Measurements from ENCODE around the gene SEC22B. TPM values are rescaled to one million over a fixed set of nuclear protein-coding genes. Genes with fewer than 3 reads are reported as not detected.
"Not testable (repeated sequence)": the region's sequence is repeated elsewhere in the genome, so short reads cannot be mapped to it uniquely, and the experiment has no call there.

The SEC22B gene
- 34.9 TPM for total RNA-seq

DNA sequence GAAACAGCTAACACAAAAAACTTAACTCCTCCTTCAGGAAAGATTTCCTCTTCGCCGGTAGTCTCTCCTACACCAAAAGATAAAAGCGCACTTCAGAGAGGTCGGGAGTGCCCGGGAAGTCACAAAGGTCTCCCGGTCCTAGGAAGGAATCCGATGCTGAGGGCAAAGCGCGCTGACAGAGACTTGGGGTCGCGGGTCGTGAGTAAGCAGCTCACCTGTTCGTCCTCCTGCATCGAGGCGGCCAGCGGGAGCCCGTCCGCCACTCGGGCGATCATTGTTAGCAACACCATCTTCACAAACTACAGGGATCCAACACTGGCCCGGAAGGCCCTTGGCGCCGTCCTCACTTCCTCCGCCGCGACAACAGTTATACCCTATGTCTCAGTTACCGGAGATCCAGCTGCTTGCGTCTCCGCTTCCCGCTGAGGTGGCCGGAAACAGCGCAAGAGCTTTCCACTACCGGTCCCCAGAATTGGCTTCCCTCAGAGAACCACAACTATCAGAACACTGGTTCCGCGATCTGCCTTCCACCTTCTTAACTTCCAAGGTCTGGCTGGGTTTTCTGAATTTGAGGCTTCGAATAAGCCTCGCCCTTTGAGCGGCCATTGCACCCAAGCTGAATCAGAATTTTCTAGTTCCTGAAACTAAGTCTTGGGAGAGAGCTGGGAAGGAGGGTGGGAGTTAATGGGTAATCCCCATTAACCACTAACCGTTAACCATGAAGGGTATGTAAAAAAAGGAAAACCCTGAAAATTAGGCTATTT lies at the start of gene SEC22B:
Gene SEC22B, minus strand, starts transcription at position 429 of the 764 bp plus-strand sequence. Its CDS starts 139 bp downstream, at position 290.
- peak; percentile 85 for DNase-seq

DNA sequence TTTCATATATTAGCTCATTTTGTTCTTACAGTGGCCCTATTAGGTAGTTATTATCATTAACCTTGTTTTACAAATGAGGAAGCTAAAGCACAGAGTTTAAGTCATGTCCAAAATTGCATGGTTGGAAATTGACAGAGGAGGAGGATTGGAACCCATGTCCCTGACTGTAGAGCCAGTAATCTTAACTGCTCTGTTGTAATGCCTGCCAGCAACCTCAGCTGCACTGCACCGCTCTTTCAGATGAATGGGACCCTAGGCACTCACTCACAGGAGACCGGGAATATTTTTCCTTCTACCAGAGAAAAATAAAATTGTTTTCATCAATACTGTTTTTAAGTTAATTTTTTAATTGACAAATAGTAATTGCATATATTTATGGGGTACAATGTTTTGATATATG lies 41.6 kb upstream of the SEC22B start:
- DNase-seq, result not testable (repeated sequence)

DNA sequence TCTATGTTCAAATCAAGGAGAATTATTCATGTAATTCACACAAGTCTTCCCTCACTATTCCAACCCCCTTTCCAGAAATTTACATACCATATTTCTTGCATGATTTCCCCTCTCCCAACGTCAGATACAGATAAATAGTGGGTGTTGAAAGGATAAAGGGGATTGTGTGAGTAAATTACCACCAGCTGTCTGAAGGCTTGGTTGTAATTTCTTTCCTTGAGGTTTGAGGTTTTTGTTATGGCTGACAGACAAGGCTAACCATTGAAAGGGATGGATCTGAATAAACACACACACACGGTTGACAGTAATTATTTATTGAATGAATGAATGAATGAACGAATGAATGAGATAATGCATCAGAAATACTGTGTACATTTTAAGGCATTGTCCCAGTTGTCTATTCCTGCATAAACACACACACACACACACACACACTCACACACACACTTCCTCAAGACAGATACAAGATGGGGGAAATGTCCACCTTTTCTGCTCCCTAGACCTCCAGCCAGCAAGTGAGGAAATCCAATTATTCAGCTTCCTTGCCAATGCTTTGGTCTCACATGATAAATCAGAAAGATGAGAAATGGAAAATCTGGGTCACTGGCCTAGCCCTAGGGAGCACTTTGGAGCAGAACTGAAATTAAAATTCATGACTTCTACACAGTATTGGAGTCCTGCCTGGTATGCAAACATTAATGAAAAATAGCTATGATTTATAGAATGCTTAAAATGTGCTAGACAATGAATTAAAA lies 41.0 kb upstream of the SEC22B start:
- DNase-seq, result not testable (repeated sequence)

DNA sequence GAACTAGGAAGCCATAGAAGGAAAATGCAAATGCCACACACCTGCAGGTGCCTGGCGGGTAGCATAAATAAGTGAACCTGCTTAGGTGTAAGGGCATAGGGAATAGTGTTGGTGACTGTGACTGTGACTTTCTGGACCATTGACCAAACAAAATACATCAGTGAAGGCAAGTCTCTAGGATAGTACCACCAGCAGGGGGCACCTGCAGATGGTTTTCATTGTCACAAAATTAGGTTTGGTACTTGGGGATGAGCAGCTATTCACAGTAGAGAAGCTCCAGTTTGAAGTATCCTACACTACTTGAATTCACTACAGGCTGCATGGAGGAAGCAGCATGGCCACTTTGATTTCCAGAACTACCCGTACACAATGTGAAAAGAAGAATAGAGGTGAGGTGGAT lies 37.3 kb upstream of the SEC22B start:
- DNase-seq, result not testable (repeated sequence)

- DNase-seq, result not testable (repeated sequence)
Observed at GRCh38 chr1:120210754-120211153, 34.4 kb upstream of the SEC22B start.

DNA sequence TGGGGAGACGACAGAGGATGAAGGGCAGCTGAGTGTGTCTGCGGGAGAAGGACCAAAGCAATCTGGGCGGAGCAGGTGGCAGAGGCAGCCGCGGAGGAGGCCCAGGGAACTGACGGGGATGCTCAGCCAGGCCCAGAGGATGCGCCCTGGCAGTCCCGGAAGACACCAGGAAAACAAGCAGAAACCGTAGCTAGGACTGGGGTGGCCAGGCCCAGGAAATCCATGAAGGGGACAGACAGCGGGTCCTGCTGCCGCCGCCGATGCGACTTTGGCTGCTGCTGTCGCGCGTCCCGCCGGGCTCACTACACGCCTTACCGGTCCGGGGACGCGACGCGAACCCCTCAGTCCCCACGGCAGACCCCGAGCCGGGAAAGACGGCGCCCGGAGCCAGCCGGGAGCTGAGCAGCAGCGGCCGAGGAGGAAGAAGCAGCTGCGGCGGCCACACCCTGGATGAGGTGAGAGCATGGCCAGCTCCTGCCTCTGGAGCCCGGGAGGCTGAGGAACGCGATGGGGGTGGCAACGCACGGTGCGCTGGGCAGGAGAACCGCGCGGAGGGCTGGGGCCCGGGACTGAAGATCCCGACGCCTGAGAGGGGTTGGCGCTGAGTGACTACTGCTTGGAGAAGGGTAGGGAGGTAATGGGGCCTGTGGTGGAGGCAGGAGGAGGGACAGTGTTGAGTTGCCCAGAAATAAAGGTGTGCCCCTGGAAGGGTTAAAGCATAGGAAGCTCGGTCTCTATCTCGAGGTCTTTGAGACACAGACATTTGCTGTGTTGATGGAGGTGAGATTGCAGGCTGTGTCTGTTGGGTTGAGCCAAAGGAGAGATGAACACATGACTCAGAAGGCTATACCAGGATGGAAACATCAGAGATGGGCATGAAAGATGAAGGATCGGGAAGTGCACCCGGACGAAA lies 20.8 kb upstream of the SEC22B start:
- DNase-seq, result not testable (repeated sequence)

- DNase-seq, result not testable (repeated sequence)
Observed at GRCh38 chr1:120188626-120189025, 12.3 kb upstream of the SEC22B start.

GRCh38 chr1:120182176-120182707 lies 5.9 kb upstream of the SEC22B start:
- DNase-seq, result not testable (repeated sequence)

- not testable (repeated sequence) for DNase-seq
Observed at GRCh38 chr1:120179811-120180690, 3.7 kb upstream of the SEC22B start.

DNA sequence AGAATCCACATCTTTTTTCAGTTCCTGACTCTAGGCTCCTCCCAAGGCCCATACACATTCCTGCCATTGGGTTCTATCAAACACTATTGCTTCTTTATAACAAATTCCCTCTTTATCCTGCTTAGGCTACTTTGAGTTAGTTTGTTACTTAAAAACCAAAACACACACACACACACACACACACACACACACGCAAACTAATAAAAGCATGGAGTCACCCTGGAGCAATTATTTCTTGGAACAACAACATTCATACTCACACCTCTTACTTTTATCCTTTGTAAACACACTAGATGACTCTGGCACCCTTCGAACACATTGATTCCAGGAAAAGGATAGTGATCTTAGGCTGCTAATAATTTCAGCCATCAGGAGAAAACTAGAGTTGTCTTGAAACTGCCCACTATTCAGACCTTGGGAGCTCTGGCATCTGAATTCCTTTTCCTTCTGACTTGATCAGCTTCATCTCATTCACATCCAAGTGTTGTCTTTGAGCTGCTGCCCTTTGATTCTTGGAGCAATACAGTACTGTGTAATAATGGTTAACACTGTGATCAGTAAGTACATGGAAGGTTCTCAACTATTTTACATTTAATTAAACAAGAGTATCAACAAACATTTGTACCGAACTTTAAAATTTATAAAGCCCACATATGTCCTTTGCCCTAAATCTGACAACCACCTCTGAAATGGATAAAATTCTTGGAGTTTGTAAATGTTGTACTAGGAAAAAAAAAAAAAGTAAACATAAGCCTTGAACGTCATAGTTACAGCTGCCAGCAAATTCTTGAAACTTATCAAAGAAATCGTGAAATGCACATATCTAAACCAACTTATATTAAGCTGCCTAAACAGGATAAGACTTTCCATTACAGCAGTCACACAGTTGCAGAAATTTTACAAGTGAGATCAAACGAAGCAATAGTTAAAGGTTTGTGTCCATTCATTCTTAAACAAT lies 2.8 kb upstream of the SEC22B start:
- no peak for DNase-seq

DNA sequence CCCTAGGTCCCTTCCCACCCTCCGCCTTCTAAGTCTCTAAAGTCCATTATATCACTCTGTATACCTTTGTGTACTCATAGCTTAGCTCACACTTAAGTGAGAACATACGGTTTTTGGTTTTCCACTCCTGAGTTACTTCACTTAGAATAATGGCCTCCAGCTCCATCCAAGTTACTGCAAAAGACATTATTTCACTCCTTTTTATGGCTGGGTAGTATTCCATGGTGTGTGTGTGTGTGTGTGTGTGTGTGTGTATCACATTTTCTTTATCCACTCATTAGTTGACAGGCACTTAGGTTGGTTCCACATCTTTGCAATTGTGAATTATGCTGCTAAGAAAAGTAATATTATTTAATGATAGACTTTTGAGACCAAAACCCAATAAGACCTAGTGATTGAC lies 1.7 kb upstream of the SEC22B start:
- not testable (repeated sequence) for DNase-seq

- DNase-seq, result not testable (repeated sequence)
Observed at GRCh38 chr1:120175688-120176087, 632 bp downstream of the SEC22B start.

GRCh38 chr1:120164761-120165160 lies 11.6 kb downstream of the SEC22B start:
- not testable (repeated sequence) for DNase-seq

DNA sequence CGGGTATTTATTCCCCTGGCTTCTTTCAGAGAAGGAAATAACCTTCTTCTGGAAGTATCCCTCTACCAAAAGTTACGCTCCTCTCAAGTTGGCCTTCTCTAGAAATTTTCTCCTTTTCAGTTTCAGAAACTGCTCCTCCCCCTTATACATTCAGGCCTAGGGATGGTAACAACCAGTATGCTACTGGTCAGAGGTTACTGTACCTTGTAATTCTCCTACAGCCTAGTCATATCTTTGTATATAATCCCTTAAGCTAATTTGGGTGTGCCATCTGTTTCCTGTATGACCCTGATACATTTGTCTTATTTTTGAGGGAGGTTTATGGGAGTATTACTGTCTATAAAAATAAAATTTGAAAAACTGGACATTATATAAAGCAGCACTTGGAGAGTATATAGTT lies 14.3 kb downstream of the SEC22B start:
- DNase-seq, result not testable (repeated sequence)

GRCh38 chr1:120158495-120158894 lies 17.8 kb downstream of the SEC22B start:
- not testable (repeated sequence) for DNase-seq

DNA sequence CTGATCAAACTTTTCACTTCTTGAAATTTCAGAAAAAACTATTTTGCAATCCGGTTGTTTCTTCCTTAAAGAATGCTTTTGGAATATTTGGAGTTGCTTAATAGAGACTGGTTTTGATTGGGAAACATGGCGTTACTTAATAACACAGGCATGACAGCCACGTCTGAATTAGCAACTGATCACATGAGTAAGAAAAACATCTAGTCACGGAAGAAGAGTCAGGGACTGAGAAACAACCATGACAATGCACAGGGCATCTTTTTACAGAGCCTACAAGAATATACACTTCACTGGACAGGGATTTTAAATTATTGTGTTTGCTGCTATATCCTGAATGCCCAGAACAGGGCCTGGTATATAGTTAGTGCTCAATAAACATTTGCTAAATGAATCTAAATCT lies 18.2 kb downstream of the SEC22B start:
- DNase-seq, result not testable (repeated sequence)

DNA sequence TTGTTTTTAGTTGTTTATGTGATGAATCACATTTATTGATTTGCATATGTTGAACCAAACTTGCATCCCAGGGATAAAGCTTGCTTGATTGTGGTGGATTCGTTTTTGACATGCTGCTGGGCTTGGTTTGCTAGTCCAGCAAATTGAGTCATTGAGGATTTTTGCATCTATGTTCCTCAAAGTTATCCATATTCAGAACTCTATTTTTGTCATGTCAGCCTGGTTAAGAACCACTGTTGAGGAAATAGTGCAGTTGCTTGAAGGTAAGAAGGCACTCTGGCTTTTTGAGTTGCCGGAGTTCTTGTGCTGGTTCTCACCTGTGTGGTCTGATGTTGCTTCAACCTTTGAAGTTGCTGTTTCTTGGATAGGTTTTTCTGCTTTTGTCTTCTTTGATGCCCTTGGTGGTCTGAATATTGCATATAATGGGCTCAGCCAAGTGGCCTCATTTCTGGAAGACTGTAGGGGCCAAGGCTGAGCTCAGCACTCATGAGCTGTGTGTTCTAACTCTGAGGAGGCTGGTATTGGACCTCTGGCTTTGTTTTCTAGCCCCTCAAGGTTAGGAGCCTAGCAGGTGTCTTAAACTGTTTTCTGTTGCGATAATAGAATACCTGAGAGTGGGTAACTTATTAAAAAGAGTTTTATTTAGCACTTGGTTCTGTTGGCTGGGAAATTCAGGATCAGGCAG lies 26.0 kb downstream of the SEC22B start:
- DNase-seq, result not testable (repeated sequence)

GRCh38 chr1:120149420-120150059 lies 26.8 kb downstream of the SEC22B start:
- DNase-seq, result not testable (repeated sequence)

DNA sequence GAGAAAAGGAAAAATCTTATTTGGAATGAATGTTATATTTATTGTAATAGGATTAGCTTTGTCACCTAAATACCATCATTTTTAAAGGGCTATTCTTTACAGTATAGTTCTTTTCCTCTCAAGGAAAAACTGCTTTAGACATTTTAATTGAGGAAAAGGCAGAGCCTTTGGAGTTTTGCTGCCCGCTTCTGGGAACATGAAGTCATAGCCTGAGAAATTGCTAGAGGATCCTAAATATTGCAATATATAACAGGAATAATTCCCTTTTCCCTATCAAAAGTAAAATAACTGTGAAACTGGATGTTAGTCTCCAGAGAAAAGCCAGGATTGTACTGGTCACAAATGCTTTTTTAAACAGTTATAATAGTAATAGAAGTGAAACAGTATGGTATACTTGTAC lies 30.5 kb downstream of the SEC22B start:
- DNase-seq, result not testable (repeated sequence)

Measured in occipital lobe (tissue), 2 donors.